ENCODE data around the gene WBP2. TPM values are rescaled to one million over a fixed set of nuclear protein-coding genes. Genes with fewer than 3 reads are reported as not detected.

WBP2 gene
- total and polyA plus RNA-seq, 2 of the 13 experiments (the other 11 are each of a cell fraction or from before 2014, with no cell fraction given), result 29.2 to 29.5 TPM

GRCh38 chr17:75876190-75876937, 21.2 kb upstream of the WBP2 start (continued):
- TF ChIP-seq HMGXB4 (CRISPR knock-in tag; IDR thresholded peaks at IDR 0.05; ENCODE audit: borderline replicate concordance in 1 of 2, low read depth in 1 of 2) (peak; percentile 76 to 97), MTA1 (CRISPR knock-in tag; IDR thresholded peaks at IDR 0.05; ENCODE audit: borderline replicate concordance) (peak; percentile 99), ZNF775 (CRISPR knock-in tag; IDR thresholded peaks at IDR 0.05; ENCODE audit: borderline replicate concordance) (no peak), ARID4A (CRISPR knock-in tag; IDR thresholded peaks at IDR 0.05; ENCODE audit: borderline replicate concordance) (peak; percentile 94), HOMEZ (CRISPR knock-in tag; IDR thresholded peaks at IDR 0.05; ENCODE audit: low read depth) (peak; percentile 78), FUBP1 (CRISPR knock-in tag; IDR thresholded peaks at IDR 0.05; ENCODE audit: borderline replicate concordance) (0 out of 2 replicates have a peak, but pooled peaks have one; percentile 23), POLR2A (IDR thresholded peaks at IDR 0.05; ENCODE audit: insufficient read depth in 1 of 2, low read depth in 2 of 2, low read length in 2 of 2) (peak in 1 of 2 experiments; percentile 95; a peak in 2 of 4 replicates), ZBTB3 (CRISPR knock-in tag; IDR thresholded peaks at IDR 0.05; ENCODE audit: borderline replicate concordance, low read depth) (no peak), SNAPC4 (CRISPR knock-in tag; IDR thresholded peaks at IDR 0.05) (peak; percentile 94), TGIF2 (CRISPR knock-in tag; IDR thresholded peaks at IDR 0.05) (peak; percentile 95), SSRP1 (CRISPR knock-in tag; IDR thresholded peaks at IDR 0.05) (peak; percentile 97), ZSCAN9 (CRISPR knock-in tag; IDR thresholded peaks at IDR 0.05; ENCODE audit: borderline replicate concordance) (peak; percentile 86)

All from HepG2 (cell line).